WTC11 (cell line): ENCODE measurements around the gene SPIB.
A peak's percentile ranks its signal among the peaks of the same experiment; 100 is the strongest.

Experiments used
- ATF1 ChIP-seq: sonication (generic); formaldehyde crosslinking; IDR thresholded peaks from 2 replicates; pipeline ENCODE4 v1.8.1; 2023; ENCODE audit warnings: mild to moderate bottlenecking, moderate library complexity, missing genetic modification reagents
- CREB1 ChIP-seq: sonication (generic); formaldehyde crosslinking; IDR thresholded peaks from 2 replicates; pipeline ENCODE4 v1.8.0; 2023; ENCODE audit warnings: mild to moderate bottlenecking, missing genetic modification reagents
- CTCF ChIP-seq: fragments of 200-600 bp; IDR thresholded peaks from 2 replicates; pipeline ENCODE4 v1.8.0; 2022; ENCODE audit warnings: antibody characterized with exemption
- ETV6 ChIP-seq: sonication (generic); formaldehyde crosslinking; IDR thresholded peaks from 2 replicates; pipeline ENCODE4 v1.8.1; 2022; ENCODE audit warnings: mild to moderate bottlenecking, missing genetic modification reagents
- JUN ChIP-seq: sonication (generic); formaldehyde crosslinking; IDR thresholded peaks from 2 replicates; pipeline ENCODE4 v1.8.0; 2023; ENCODE audit warnings: mild to moderate bottlenecking, missing genetic modification reagents
- MAX ChIP-seq: sonication (generic); formaldehyde crosslinking; IDR thresholded peaks from 2 replicates; pipeline ENCODE4 v1.8.0; 2022; ENCODE audit warnings: mild to moderate bottlenecking, missing genetic modification reagents
- NR2C2 ChIP-seq: sonication (generic); formaldehyde crosslinking; IDR thresholded peaks from 2 replicates; pipeline ENCODE4 v1.8.0; 2022; ENCODE audit warnings: mild to moderate bottlenecking, missing genetic modification reagents
- SP1 ChIP-seq: sonication (generic); formaldehyde crosslinking; conservative IDR thresholded peaks from 2 replicates; pipeline ENCODE4 v1.8.1; 2022; ENCODE audit warnings: missing genetic modification reagents
- TEAD1 ChIP-seq: sonication (generic); formaldehyde crosslinking; IDR thresholded peaks from 2 replicates; pipeline ENCODE4 v1.8.0; 2022; ENCODE audit warnings: mild to moderate bottlenecking, missing genetic modification reagents
- TEAD4 ChIP-seq: sonication (generic); formaldehyde crosslinking; IDR thresholded peaks from 2 replicates; pipeline ENCODE4 v1.8.0; 2022; ENCODE audit warnings: mild to moderate bottlenecking, missing genetic modification reagents
- USF1 ChIP-seq: sonication (generic); formaldehyde crosslinking; IDR thresholded peaks from 2 replicates; pipeline ENCODE4 v1.8.0; 2022; ENCODE audit warnings: mild to moderate bottlenecking, missing genetic modification reagents
- ZNF232 ChIP-seq: sonication (generic); formaldehyde crosslinking; IDR thresholded peaks from 2 replicates; pipeline ENCODE4 v1.8.0; 2022; ENCODE audit warnings: mild to moderate bottlenecking, missing genetic modification reagents
- TF ChIP-seq, protein P1 (sequence below): sonication (generic); formaldehyde crosslinking; IDR thresholded peaks from 2 replicates; pipeline ENCODE4 v1.8.1; 2023; ENCODE audit warnings: mild to moderate bottlenecking, missing genetic modification reagents, moderate library complexity

DNA sequence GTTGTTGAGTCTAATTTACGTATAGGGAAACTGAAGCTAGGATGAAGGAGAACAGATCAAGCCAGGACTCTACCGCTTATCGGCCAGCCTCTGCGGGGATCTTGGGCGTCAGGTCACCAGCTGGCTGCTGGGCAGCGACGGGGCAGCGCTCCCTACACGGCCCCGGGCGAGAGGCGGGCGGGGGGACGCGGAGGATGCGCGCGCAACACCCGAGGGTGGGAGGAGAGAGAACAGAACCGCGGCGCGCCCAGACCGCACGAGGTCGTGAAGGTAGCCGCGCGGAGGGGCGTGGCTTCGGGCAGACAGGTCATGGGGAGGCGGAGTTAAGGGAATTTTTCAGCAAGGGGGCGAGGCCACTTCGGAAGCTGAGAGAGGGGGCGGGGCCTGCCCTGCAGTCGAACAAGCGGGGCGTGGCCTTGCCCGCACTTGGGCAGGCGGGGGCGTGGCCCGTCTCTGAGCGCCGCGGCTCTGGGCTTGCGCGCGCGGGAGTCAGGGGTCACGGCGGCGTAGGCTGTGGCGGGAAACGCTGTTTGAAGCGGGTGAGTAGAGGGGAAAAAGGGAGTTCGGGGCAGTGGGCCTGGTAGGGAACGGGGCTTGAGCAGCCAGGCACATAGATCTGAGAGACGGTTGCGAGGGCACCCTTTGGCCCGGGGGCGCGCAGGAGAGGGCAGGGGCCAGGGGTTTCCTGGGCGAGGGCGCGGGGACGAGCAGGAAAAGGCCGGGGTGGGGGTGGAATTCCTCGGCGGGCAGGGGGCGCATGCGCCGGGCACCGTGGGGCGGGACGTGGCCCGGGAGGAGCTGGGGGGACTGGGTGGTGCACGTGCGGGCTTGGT lies 34.7 kb upstream of the SPIB start, which contains the start of gene POLD1:
- TF ChIP-seq CTCF: no peak
- no peak; the same call in 1 of the 2 replicates for TF ChIP-seq ETV6
- no peak for TF ChIP-seq CREB1 (CRISPR knock-in tag)
- TF ChIP-seq, protein P1, sequence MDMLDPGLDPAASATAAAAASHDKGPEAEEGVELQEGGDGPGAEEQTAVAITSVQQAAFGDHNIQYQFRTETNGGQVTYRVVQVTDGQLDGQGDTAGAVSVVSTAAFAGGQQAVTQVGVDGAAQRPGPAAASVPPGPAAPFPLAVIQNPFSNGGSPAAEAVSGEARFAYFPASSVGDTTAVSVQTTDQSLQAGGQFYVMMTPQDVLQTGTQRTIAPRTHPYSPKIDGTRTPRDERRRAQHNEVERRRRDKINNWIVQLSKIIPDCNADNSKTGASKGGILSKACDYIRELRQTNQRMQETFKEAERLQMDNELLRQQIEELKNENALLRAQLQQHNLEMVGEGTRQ (CRISPR knock-in tag): no peak
- peak; percentile 80 for TF ChIP-seq NR2C2 (CRISPR knock-in tag)
- TF ChIP-seq TEAD4 (CRISPR knock-in tag): no peak
- peak; percentile 79; the same call in 1 of the 2 replicates for TF ChIP-seq ZNF232 (CRISPR knock-in tag)
- peak; percentile 91 for TF ChIP-seq SP1 (CRISPR knock-in tag)
- peak; percentile 71 for TF ChIP-seq TEAD1 (CRISPR knock-in tag)
- no peak for TF ChIP-seq JUN (CRISPR knock-in tag)
- TF ChIP-seq MAX (CRISPR knock-in tag): peak; percentile 79
- 0 out of 2 replicates have a peak, but pooled peaks have one; percentile 36 for TF ChIP-seq ATF1 (CRISPR knock-in tag)
- TF ChIP-seq USF1: peak; percentile 60; the same call in 1 of the 2 replicates
